Measurements from ENCODE around the gene NRG3. TPM values are rescaled to one million over a fixed set of nuclear protein-coding genes. Genes with fewer than 3 reads are reported as not detected.

Gene NRG3
- 1.0 and 6.1 TPM in 2 replicates for total RNA-seq (ENCODE audit: low replicate concordance)
- long read RNA-seq: 0 reads

- H3K4me1 Mint-ChIP-seq (ENCODE audit: unreplicated experiment): peaks cover 8% of the 10 kb centered on the region
- peaks cover 74% of the 10 kb centered on the region for H3K27me3 Mint-ChIP-seq
- DNase-seq (ENCODE audit: extremely low spot score, unreplicated experiment): no peak
- no peak for TF ChIP-seq CTCF (conservative IDR thresholded peaks at IDR 0.05)
- H3K36me3 Mint-ChIP-seq: no peaks in the 10 kb centered on the region
- H3K9me3 Mint-ChIP-seq: no peaks in the 10 kb centered on the region
- H3K27ac Mint-ChIP-seq: peak within 1 kb of the TSS; percentile 50
- peak within 1 kb of the TSS; percentile 88 for H3K4me3 Mint-ChIP-seq
These were observed at the start of gene NRG3 for GRCh38 chr10:81874875-81875466. TSS of gene NRG3 (plus strand) at chr10:81875194.

- DNase-seq (ENCODE audit: extremely low spot score, unreplicated experiment): no peak
- Mint-ChIP-seq H3K27ac (no peak overlapping the region), H3K4me1 (ENCODE audit: unreplicated experiment) (no peaks in the 10 kb centered on the region), H3K36me3 (no peaks in the 10 kb centered on the region), H3K27me3 (peaks cover 4% of the 10 kb centered on the region), H3K9me3 (no peaks in the 10 kb centered on the region), H3K4me3 (no peak overlapping the region)
- no peak for TF ChIP-seq CTCF (conservative IDR thresholded peaks at IDR 0.05)
These were observed 46.7 kb upstream of the NRG3 start for GRCh38 chr10:81828251-81828650.

- DNase-seq (ENCODE audit: extremely low spot score, unreplicated experiment): no peak
- peaks cover 4% of the 10 kb centered on the region for H3K27me3 Mint-ChIP-seq
- no peak overlapping the region for H3K27ac Mint-ChIP-seq
- H3K4me3 Mint-ChIP-seq: no peak overlapping the region
- no peaks in the 10 kb centered on the region for H3K36me3 Mint-ChIP-seq
- H3K4me1 Mint-ChIP-seq (ENCODE audit: unreplicated experiment): no peaks in the 10 kb centered on the region
- no peak for TF ChIP-seq CTCF (conservative IDR thresholded peaks at IDR 0.05)
- H3K9me3 Mint-ChIP-seq: no peaks in the 10 kb centered on the region
These were observed 43.9 kb upstream of the NRG3 start for GRCh38 chr10:81831060-81831459.

GRCh38 chr10:81838950-81839349 lies 36.0 kb upstream of the NRG3 start:
- Mint-ChIP-seq H3K27ac (no peak overlapping the region), H3K36me3 (no peaks in the 10 kb centered on the region), H3K9me3 (no peaks in the 10 kb centered on the region), H3K4me3 (no peak overlapping the region), H3K27me3 (peaks cover 6% of the 10 kb centered on the region), H3K4me1 (ENCODE audit: unreplicated experiment) (peaks cover 5% of the 10 kb centered on the region)
- no peak for DNase-seq (ENCODE audit: extremely low spot score, unreplicated experiment)
- peak; percentile 59 for TF ChIP-seq CTCF (conservative IDR thresholded peaks at IDR 0.05)

- peak; percentile 26 for TF ChIP-seq CTCF (conservative IDR thresholded peaks at IDR 0.05)
- Mint-ChIP-seq H3K4me1 (ENCODE audit: unreplicated experiment) (peaks cover 5% of the 10 kb centered on the region), H3K9me3 (no peaks in the 10 kb centered on the region), H3K4me3 (no peak overlapping the region), H3K27me3 (peaks cover 11% of the 10 kb centered on the region), H3K27ac (no peak overlapping the region), H3K36me3 (no peaks in the 10 kb centered on the region)
- no peak for DNase-seq (ENCODE audit: extremely low spot score, unreplicated experiment)
These were observed 32.0 kb upstream of the NRG3 start for GRCh38 chr10:81843042-81843441.

All from type B pancreatic cell (in vitro differentiated cells).